BE2C (cell line): ENCODE measurements around the gene OMP.

ENCODE experiments used
- DNase-seq: peaks from one replicate; pipeline ENCODE4 v3.0.0-alpha.2; 2020
- H3K27me3 ChIP-seq: fragments of 250-450 bp; sonication (Bioruptor Pico); 2 replicates; pipeline ENCODE4 v1.5.1; 2020; ENCODE audit warnings: mild to moderate bottlenecking
- H3K36me3 ChIP-seq: fragments of 250-450 bp; sonication (Bioruptor Pico); 2 replicates; pipeline ENCODE4 v1.5.1; 2020; ENCODE audit warnings: mild to moderate bottlenecking
- H3K4me1 ChIP-seq: fragments of 250-450 bp; sonication (Bioruptor Pico); 2 replicates; pipeline ENCODE4 v1.5.1; 2020
- H3K4me3 ChIP-seq: 2 replicates; pipeline ENCODE4 v1.5.1; 2011; ENCODE audit warnings: low read depth, low read length
- H3K9me3 ChIP-seq: fragments of 250-450 bp; sonication (Bioruptor Pico); 2 replicates; pipeline ENCODE4 v1.5.1; 2020
- TF ChIP-seq, protein P1 (sequence below): IDR thresholded peaks from 2 replicates; pipeline ENCODE4 v1.5.1; 2012; ENCODE audit warnings: mild to moderate bottlenecking, low read depth, low read length

Gene OMP

DNA sequence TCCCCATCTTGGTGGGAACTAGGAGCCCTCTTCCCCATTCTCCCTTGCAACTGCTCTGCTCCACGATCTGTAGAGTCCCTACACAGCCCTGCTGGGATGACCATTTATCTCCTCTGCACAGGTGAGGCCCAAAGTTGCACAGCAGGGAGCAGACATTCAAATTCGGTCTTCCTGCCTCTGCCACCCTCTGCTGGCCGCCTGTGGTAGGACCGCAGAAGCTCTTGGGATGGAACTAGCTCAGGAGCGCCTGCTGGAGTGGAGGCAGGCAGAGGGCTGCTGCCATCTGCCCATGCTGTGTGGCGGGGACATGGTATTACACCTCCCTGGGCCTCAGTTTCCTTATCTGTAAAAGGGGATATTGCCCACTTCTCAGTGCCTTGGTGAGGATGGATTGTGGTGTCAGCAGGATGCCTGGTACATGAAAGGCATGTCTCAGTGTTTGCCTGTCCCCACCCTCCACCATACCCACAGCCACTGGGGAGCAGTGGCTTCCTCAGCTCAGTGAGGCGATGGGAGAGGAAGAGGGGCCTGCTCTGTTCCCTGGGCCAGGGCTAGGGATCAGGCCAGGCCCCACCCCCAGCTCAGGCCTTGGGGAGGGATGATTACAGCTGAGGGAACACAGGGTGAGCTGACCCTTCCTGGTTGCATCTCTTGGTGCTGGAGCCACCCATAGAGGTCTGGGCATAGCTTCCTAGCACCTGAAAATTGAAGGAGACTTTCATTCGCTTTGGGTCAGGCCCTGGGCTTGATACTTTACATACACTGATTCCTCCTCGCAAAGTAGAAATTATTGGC lies 11.3 kb upstream of the OMP start:
- DNase-seq, result peak; percentile 88
- Histone ChIP-seq H3K4me3 (no peak overlapping the region), H3K9me3 (no peaks in the 10 kb centered on the region), H3K27me3 (no peaks in the 10 kb centered on the region), H3K36me3 (no peaks in the 10 kb centered on the region; the same call in 1 of the 2 replicates), H3K4me1 (no peaks in the 10 kb centered on the region)
- TF ChIP-seq, protein P1, sequence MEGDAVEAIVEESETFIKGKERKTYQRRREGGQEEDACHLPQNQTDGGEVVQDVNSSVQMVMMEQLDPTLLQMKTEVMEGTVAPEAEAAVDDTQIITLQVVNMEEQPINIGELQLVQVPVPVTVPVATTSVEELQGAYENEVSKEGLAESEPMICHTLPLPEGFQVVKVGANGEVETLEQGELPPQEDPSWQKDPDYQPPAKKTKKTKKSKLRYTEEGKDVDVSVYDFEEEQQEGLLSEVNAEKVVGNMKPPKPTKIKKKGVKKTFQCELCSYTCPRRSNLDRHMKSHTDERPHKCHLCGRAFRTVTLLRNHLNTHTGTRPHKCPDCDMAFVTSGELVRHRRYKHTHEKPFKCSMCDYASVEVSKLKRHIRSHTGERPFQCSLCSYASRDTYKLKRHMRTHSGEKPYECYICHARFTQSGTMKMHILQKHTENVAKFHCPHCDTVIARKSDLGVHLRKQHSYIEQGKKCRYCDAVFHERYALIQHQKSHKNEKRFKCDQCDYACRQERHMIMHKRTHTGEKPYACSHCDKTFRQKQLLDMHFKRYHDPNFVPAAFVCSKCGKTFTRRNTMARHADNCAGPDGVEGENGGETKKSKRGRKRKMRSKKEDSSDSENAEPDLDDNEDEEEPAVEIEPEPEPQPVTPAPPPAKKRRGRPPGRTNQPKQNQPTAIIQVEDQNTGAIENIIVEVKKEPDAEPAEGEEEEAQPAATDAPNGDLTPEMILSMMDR, result peak; percentile 96

GRCh38 chr11:77092382-77092781 lies 10.3 kb upstream of the OMP start:
- DNase-seq, result peak; percentile 4
- no peaks in the 10 kb centered on the region for H3K4me1 ChIP-seq
- no peaks in the 10 kb centered on the region; the same call in 1 of the 2 replicates for H3K36me3 ChIP-seq
- no peaks in the 10 kb centered on the region for H3K9me3 ChIP-seq
- no peaks in the 10 kb centered on the region for H3K27me3 ChIP-seq
- no peak overlapping the region for H3K4me3 ChIP-seq
- TF ChIP-seq, protein P1, result no peak

DNA sequence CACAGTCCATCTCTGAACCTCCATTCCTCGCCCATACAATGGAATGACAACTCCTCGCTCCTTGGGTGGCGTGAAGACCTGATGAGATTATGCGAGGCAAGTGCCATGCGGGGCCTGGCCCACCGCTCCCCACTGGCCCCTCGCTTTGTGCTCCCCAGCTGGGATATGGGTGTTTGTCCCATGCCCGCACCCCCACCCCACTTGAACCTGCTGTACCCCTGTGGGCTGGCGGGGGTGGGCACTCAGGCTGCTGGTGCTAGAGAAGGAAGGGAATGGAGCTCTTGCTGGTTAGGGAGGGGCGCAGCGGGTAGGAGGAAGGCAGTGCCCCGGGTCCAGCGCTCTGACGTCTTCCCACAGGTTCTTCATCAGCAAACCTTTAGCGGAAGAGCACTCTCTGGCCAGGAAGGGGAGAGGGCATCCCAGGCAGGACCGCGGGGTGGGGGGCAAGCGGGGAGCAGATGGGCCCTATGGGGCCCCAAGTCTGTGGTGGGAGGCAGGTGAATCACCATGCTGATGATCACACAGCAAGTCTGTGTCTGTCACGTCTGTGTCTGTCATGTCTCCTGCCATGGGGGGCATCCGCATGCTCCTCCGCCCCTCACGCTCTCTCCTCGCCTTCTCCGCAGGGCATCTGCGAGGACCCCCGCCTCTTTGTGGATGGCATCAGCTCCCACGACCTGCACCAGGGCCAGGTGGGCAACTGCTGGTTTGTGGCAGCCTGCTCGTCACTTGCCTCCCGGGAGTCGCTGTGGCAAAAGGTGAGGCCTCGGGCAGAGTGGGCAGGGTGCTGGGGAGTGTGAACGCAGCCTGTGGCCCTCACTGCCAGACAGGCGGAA lies 9.4 kb upstream of the OMP start:
- Histone ChIP-seq H3K27me3 (no peaks in the 10 kb centered on the region), H3K4me3 (no peak overlapping the region), H3K4me1 (no peaks in the 10 kb centered on the region), H3K36me3 (no peaks in the 10 kb centered on the region; the same call in 1 of the 2 replicates), H3K9me3 (no peaks in the 10 kb centered on the region)
- TF ChIP-seq, protein P1, result no peak
- peak; percentile 5 for DNase-seq

GRCh38 chr11:77093987-77094840 lies 8.4 kb upstream of the OMP start:
- H3K4me3 ChIP-seq, result no peak overlapping the region
- no peaks in the 10 kb centered on the region for H3K27me3 ChIP-seq
- peak; percentile 28 for DNase-seq
- H3K4me1 ChIP-seq, result no peaks in the 10 kb centered on the region
- H3K9me3 ChIP-seq, result no peaks in the 10 kb centered on the region
- no peaks in the 10 kb centered on the region; the same call in 1 of the 2 replicates for H3K36me3 ChIP-seq
- TF ChIP-seq, protein P1, result no peak

DNA sequence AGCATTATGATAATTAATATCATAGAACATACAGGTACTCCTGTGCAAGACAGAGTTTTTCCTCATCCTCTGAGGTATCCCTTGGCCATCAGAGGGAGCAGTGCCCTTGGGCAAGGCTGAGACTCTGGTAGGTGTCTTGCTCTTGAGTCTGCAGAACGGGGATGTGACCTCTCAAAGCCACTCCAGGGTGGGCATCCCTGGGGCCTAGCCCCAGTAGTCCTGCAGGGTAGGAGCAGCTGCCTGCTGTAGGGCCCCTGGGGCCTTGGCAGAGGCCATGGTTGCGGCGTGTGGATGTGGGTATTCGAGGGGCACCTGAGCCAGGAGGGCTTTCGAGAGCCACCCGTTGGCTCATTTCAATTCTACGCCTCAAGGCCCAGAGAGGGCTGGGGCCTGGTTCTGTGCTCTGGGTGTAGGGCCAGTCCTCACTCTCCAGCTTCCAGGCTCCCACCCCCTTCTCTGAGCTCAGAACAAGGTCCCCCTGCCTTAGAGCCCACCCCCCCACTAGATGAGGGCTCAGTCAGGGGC lies 7.7 kb upstream of the OMP start:
- TF ChIP-seq, protein P1, result no peak
- Histone ChIP-seq H3K4me3 (no peak overlapping the region), H3K9me3 (no peaks in the 10 kb centered on the region), H3K27me3 (no peaks in the 10 kb centered on the region), H3K36me3 (no peaks in the 10 kb centered on the region; the same call in 1 of the 2 replicates), H3K4me1 (no peaks in the 10 kb centered on the region)
- peak; percentile 4 for DNase-seq
